Thymus (tissue), 11 donors: Measurements from ENCODE around the gene MPPED1. TPM values are rescaled to one million over a fixed set of nuclear protein-coding genes. Genes with fewer than 3 reads are reported as not detected.

Experiments used
- DNase-seq, 9 donors: peaks; one replicate each; pipeline ENCODE4 v3.0.0-alpha.2; 2013; ENCODE audit warnings: low spot score in 9 of 9, low read depth in 6 of 9, missing footprints in 1 of 9
- H3K27ac ChIP-seq, 2 donors: one replicate each; pipeline ENCODE4 v1.5.1; 2013; ENCODE audit warnings: control low read depth in 1 of 2, low read depth in 1 of 2, low read length in 1 of 2, mild to moderate bottlenecking in 1 of 2, moderate library complexity in 1 of 2
- H3K27me3 ChIP-seq, 2 donors: one replicate each; pipeline ENCODE4 v1.5.1; 2013; ENCODE audit warnings: low read length in 1 of 2; ENCODE audit not compliant: control insufficient read depth in 2 of 2, insufficient read depth in 1 of 2
- H3K36me3 ChIP-seq, 2 donors: one replicate each; pipeline ENCODE4 v1.5.1; 2013; ENCODE audit warnings: low read length in 1 of 2, mild to moderate bottlenecking in 1 of 2, moderate library complexity in 1 of 2; ENCODE audit not compliant: control insufficient read depth in 2 of 2, insufficient read depth in 2 of 2
- H3K4me1 ChIP-seq, 2 donors: one replicate each; pipeline ENCODE4 v1.5.1; 2013; ENCODE audit warnings: low read length in 2 of 2; ENCODE audit not compliant: control insufficient read depth in 2 of 2, insufficient read depth in 2 of 2
- H3K4me3 ChIP-seq, 2 donors: one replicate each; pipeline ENCODE4 v1.5.1; 2013; ENCODE audit warnings: low read length in 2 of 2, control low read depth in 1 of 2, mild to moderate bottlenecking in 1 of 2
- H3K9me3 ChIP-seq, 2 donors: one replicate each; pipeline ENCODE4 v1.5.1; 2013; ENCODE audit warnings: low read length in 1 of 2, mild to moderate bottlenecking in 1 of 2; ENCODE audit not compliant: control insufficient read depth in 2 of 2, insufficient read depth in 1 of 2
- WGBS: extraction: QIAGEN DNeasy Blood & Tissue Kit; methylation state at CpG from one replicate; pipeline ENCODE4 v1.1.7; 2013; 5-methylcytosine and 5-hydroxymethylcytosine counted together
- polyA plus RNA-seq: library from polyadenylated mRNA; stranded (reverse); fragments of 200-250 nt; gene quantifications from one replicate; pipeline ENCODE4 v1.2.3, GENCODE V29; 2013
- total RNA-seq: library from RNA; stranded (reverse); fragments of 120-200 nt; gene quantifications from one replicate; pipeline ENCODE4 v1.2.4, GENCODE V29; 2013
- donor health status: healthy.

MPPED1 gene
- total and polyA plus RNA-seq, 2 donors, result 0.19 to 6.5 TPM

DNA sequence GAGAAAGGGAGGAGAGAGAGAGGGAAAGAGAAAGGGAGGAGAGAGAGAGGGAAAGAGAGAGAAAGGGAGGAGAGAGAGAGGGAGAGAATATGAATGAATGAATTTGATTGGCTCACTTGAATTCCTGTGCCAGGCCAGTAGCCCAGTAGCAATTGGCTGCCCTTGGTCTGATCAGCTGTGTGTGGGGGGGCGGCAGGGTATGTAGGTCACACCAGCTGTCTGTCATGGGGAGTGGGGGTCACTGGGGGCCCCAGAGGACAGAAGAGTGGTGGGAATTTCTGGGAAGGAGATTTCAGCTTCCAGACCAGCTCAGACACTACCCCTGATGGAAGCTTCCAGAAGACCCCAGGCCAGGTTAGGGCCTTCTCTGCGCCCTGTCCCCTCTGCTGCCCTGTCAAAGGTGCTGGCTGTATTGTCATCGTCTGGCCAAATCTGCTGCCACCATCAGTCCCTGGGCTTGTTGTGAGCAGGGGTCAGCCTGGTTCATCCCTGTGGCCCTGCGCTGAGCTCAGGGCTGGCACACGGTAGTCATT, 21.1 kb downstream of the MPPED1 start:
- no peak for DNase-seq
- no peaks in the 10 kb centered on the region for H3K36me3 ChIP-seq
- no peaks in the 10 kb centered on the region for H3K4me1 ChIP-seq
- WGBS, result 84% methylated on average over 5 of the region's 5 CpGs
- H3K27me3 ChIP-seq, result peaks cover 0 to 8% of the 10 kb centered on the region in 2 donors
- H3K4me3 ChIP-seq, result no peak overlapping the region
- no peaks in the 10 kb centered on the region for H3K9me3 ChIP-seq
- H3K27ac ChIP-seq, result no peak overlapping the region

DNA sequence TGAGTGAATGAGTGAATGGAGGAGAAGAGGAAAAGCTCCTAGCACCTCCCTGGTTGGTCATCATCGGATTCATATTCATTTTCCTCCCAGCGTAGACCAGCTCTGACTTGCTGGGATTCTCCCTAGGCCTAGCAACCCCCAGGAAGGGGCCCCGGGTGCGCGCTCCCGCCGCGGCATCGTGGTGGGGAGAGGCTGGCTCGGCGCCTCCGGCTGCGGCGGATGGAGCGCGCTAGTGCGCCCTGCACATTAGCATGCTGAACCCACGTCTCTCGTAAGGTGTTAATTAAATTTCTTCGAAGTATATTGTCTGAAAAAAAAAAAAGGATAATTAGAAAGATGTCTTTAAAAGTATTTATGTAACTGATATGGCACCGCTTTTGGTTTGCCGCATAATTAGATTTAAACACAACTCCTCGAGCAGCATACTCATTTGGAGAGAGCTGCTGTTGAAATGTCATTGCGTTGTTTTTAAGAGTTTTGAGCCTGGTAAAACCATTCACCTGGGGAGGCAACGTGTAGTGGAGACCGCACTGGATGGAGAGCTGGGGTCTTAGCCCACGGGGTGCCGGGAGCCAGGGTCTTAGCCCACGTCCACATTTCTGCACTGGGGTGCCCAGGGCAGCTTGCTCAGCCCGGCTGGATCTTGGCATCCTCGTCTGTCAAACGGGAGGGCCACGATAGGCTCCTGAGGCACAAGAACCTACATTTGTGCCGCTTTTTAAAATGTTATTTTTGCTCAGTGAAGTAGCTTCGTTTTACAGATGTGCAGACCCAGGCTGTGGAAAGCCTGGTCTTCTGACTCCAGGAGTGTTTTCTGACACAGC, 21.8 kb downstream of the MPPED1 start:
- DNase-seq, result no peak
- Histone ChIP-seq H3K9me3 (no peaks in the 10 kb centered on the region), H3K27me3 (peaks cover 0 to 8% of the 10 kb centered on the region in 2 donors), H3K27ac (no peak overlapping the region), H3K4me1 (no peaks in the 10 kb centered on the region), H3K36me3 (no peaks in the 10 kb centered on the region), H3K4me3 (no peak overlapping the region)
- 89% methylated on average over 35 of the region's 35 CpGs for WGBS

DNA sequence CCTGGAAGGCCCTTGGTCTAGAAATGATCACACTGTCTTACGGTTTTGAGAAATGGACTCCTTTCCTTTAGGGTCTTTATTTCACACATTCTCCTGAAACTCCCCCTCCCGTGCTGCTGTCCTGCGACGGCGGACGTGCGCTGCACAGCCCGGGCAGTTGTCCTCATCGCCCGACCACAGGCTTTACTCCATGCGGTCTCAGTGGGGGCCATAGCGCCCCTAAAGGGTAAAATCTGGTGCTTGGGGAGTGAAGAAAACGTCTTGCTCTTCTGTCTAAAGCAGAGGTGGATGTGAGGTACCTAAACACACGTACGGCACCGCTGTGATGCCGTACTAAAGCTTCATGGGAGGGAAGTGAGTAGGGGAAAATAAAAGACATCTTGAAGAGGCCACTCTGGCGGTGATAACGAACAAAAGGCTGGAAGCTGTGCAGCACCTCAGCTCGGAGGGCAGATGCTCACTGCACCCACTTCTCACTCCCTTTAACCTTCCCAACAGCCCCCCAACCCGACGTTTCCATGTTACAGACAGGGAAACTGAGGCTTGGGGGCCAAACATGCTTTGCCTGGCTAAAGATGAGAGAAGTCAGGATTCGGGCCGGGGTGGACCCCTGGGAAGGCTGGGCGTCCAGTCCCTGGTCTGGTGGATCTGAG, 22.6 kb downstream of the MPPED1 start:
- Histone ChIP-seq H3K27me3 (peaks cover 0 to 8% of the 10 kb centered on the region in 2 donors), H3K36me3 (no peaks in the 10 kb centered on the region), H3K9me3 (no peaks in the 10 kb centered on the region), H3K4me1 (no peaks in the 10 kb centered on the region), H3K27ac (no peak overlapping the region), H3K4me3 (no peak overlapping the region)
- no peak for DNase-seq
- WGBS, result 85% methylated on average over 25 of the region's 25 CpGs

DNA sequence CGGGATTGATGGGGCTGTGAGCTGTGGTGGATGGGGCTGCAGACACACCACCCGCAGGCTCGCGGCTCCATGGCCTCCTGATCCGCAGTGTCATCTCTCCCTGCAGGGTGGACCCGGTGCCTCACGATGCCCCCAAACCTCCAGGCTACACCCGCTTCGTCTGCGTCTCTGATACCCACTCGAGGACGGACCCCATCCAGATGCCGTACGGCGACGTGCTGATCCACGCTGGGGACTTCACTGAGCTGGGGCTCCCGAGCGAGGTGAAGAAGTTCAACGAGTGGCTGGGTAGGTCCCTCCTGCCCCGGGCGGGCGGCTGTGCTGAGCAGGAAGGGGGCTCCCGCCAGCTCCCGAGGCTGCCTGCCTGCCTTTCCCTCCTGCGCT, 23.1 kb downstream of the MPPED1 start:
- peaks cover 0 to 8% of the 10 kb centered on the region in 2 donors for H3K27me3 ChIP-seq

DNA sequence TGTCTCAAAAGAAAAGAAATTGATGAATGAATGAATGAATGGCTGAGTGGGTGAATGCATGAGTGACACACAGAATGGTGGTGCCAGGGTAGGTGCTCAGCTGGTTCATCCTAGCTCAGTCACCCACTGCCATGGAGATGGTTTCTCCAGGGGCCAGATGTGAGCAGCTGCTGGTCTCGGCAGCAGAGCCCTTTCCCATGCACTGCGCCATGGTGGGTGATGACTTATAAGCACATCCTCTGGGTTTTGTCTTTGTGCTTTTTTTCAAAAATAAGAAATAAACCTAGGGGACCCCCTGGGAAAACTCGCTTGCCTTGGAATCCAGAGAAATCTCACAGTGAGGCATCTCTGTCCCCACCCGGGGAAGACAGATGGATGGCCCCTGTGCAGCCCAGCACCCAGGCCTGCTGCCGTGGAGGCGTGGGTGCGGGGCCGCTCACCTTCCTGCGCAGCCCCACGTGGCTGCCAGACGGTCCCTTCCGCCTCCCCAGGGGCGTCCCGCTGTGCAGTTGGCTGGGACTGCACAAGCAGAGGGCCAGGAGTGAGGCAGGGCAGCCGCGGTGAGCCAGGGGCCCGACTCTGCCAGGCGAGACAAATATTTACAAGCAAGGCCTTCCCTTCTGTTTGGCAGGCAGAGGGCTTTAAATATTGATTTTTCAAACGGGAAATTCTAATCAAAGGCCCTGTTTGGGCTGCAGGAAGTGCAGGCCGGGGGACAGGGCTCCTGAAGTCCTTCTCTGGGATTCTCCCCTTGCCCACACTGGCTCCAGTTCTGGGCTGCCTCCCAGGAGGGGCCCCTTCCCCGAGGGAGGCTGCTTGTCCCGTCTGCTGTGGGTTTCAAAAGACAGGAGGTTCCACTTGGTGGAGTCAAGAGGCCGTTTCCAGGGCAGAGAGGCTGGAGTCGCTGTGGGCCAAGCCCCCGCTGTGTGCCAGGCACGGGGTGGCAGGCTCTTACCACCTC, 24.3 kb downstream of the MPPED1 start:
- Histone ChIP-seq H3K4me1 (no peaks in the 10 kb centered on the region), H3K9me3 (no peaks in the 10 kb centered on the region), H3K36me3 (no peaks in the 10 kb centered on the region), H3K27me3 (peaks cover 0 to 8% of the 10 kb centered on the region in 2 donors), H3K4me3 (no peak overlapping the region), H3K27ac (no peak overlapping the region)
- no peak for DNase-seq
- 77% methylated on average over 26 of the region's 26 CpGs for WGBS

More for the DNA sequence above, 23.1 kb downstream of the MPPED1 start:
- WGBS, result 90% methylated on average over 26 of the region's 26 CpGs
- Histone ChIP-seq H3K27ac (no peak overlapping the region), H3K4me3 (no peak overlapping the region), H3K36me3 (no peaks in the 10 kb centered on the region), H3K4me1 (no peaks in the 10 kb centered on the region), H3K9me3 (no peaks in the 10 kb centered on the region)
- no peak for DNase-seq

DNA sequence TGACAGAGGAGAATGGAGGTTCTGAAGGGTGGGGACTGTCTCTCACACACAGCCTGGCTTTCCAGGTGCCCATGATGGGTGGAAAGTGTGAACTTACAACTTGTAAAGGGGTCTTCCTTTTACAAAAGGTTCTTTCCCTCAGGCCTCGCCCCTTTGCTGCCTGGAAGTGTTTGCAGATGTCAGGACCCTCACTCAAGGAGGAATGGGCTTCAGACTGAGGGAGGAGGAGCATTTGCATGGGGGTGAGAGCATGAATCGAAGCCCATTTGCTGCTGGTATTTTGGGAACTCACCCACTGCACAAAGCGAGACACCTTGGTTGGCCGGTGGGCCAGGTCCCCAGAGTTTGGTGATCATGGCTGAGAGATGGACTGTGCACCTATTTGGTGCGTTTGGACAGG, 25.1 kb downstream of the MPPED1 start:
- Histone ChIP-seq H3K4me3 (no peak overlapping the region), H3K4me1 (no peaks in the 10 kb centered on the region), H3K27ac (no peak overlapping the region), H3K9me3 (no peaks in the 10 kb centered on the region), H3K36me3 (no peaks in the 10 kb centered on the region), H3K27me3 (peaks cover 0 to 6% of the 10 kb centered on the region in 2 donors)
- WGBS, result 92% methylated on average over 5 of the region's 5 CpGs
- no peak for DNase-seq

DNA sequence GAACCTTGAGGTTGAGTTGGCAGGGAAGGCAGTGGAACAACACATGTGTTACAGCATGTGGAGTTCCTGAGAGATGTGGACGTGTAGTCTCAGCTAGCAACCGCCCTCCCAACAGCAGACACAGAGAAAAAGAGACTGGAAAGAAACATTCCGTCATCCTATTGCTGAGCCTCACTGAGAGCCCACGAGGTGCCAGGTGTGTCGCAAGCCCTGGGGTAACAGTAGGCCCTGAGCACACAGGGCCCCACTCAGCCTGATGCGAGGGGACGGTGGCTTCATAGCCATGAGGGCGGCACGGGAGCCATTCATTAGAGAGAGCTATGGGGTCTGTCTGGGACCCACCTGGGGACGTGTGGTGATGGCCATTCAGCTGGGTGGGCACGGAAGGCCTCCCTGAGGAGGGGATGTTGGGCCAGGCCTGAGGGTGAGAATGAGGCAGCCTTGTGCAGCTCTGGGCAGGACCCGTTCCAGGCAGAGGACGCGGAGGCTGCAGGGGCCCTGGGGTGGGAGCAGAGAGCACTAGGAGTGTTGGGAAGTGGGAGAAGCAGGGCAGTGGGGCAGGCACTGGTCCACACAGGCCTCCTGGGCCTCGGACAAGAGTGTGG, 26.2 kb downstream of the MPPED1 start:
- peaks cover 0 to 3% of the 10 kb centered on the region in 2 donors for H3K27me3 ChIP-seq
- no peak overlapping the region for H3K27ac ChIP-seq
- WGBS, result 94% methylated on average over 15 of the region's 15 CpGs
- H3K4me1 ChIP-seq, result no peaks in the 10 kb centered on the region
- H3K9me3 ChIP-seq, result no peaks in the 10 kb centered on the region
- no peaks in the 10 kb centered on the region for H3K36me3 ChIP-seq
- no peak for DNase-seq
- no peak overlapping the region for H3K4me3 ChIP-seq

DNA sequence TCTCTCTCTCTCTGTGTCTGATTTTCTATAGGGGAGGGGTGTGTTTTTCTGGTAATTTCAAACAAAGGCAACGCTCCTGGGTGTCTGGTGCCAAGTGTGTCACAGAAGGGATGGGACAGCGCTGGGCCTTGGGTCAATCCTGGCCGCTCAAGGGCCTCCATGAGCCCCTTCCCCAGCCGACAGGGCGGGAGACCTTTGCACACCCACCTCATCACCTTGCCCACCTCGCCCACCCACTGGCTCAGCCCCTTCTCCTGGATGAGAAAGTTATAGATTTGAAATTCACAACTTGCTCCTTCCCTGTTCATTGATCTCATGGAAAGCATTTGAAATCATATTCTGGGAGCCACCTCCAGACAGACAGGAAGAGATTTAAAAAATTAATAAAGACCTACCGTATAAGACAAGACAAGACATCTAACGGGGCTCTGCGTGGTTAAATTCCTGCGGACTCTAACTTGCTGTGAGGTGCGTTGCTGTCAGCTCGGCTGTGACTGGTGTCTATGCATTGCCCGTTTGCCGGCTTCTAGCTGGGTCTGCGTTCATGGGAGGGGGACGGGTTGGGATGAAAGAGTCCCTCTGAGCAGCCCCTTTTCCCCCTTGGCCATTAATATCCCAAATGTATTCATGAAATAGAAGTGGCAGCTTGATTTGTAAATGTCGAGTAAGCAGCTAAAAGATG, 27.0 kb downstream of the MPPED1 start:
- Histone ChIP-seq H3K27ac (no peak overlapping the region), H3K36me3 (no peaks in the 10 kb centered on the region), H3K4me3 (no peak overlapping the region), H3K27me3 (peaks cover 0 to 2% of the 10 kb centered on the region in 2 donors), H3K4me1 (no peaks in the 10 kb centered on the region), H3K9me3 (no peaks in the 10 kb centered on the region)
- no peak for DNase-seq
- 94% methylated on average over 17 of the region's 17 CpGs for WGBS
